GF-D8 (cell line): Measurements from ENCODE around the gene PPFIA4.

ENCODE experiments used
- DNase-seq: peaks from one replicate; lab custom pipeline; 2025; lab: John Stamatoyannopoulos, UW

The PPFIA4 gene

GRCh38 chr1:203040513-203041275 lies 14.4 kb downstream of the PPFIA4 start:
- DNase-seq: no peak

GRCh38 chr1:203041351-203041932 lies 15.2 kb downstream of the PPFIA4 start:
- no peak for DNase-seq

- DNase-seq: no peak
These were observed 17.7 kb downstream of the PPFIA4 start for GRCh38 chr1:203043830-203044545.

GRCh38 chr1:203044546-203045250 lies 18.4 kb downstream of the PPFIA4 start:
- no peak for DNase-seq

GRCh38 chr1:203045336-203045735 lies 19.0 kb downstream of the PPFIA4 start:
- DNase-seq: no peak

- DNase-seq: no peak
These were observed 19.7 kb downstream of the PPFIA4 start for GRCh38 chr1:203045821-203046594.

GRCh38 chr1:203046984-203047630 lies 20.8 kb downstream of the PPFIA4 start:
- no peak for DNase-seq

GRCh38 chr1:203048086-203048485 lies 21.8 kb downstream of the PPFIA4 start:
- DNase-seq: no peak

- no peak for DNase-seq
These were observed 22.3 kb downstream of the PPFIA4 start for GRCh38 chr1:203048555-203049051.

GRCh38 chr1:203049077-203049476 lies 22.8 kb downstream of the PPFIA4 start:
- DNase-seq: no peak

GRCh38 chr1:203049576-203050180 lies 23.4 kb downstream of the PPFIA4 start:
- DNase-seq: no peak

- DNase-seq: no peak
These were observed 24.5 kb downstream of the PPFIA4 start for GRCh38 chr1:203050826-203051225.

- DNase-seq: no peak
These were observed 25.6 kb downstream of the PPFIA4 start for GRCh38 chr1:203051841-203052324.

GRCh38 chr1:203052601-203053000 lies 26.3 kb downstream of the PPFIA4 start:
- no peak for DNase-seq

- no peak for DNase-seq
These were observed 27.9 kb downstream of the PPFIA4 start for GRCh38 chr1:203054184-203054583.

- DNase-seq: no peak
These were observed 28.4 kb downstream of the PPFIA4 start for GRCh38 chr1:203054642-203055041.

- no peak for DNase-seq
These were observed 29.0 kb downstream of the PPFIA4 start for GRCh38 chr1:203055161-203055799.

GRCh38 chr1:203056012-203056411 lies 29.7 kb downstream of the PPFIA4 start:
- DNase-seq: no peak

- DNase-seq: no peak
These were observed 30.2 kb downstream of the PPFIA4 start for GRCh38 chr1:203056516-203056915.
